HEK293 (cell line): ENCODE data around the gene CCDC3.

ENCODE experiments used
- CTCF ChIA-PET: fragments of 350-600 bp; formaldehyde crosslinking; extraction: SDS; loops from one replicate; lab custom pipeline; 2021; ENCODE audit warnings: antibody characterized with exemption; lab: Yijun Ruan, JAX
- POLR2A ChIA-PET: fragments of 300-600 bp; formaldehyde crosslinking; extraction: SDS; loops from one replicate; lab custom pipeline; 2020; ENCODE audit warnings: antibody characterized with exemption, inconsistent platforms; lab: Yijun Ruan, JAX
- H3K27ac ChIP-seq: fragments of 200-500 bp; sonication (Bioruptor generic); 2 replicates; pipeline ENCODE4 v1.5.1; 2014; ENCODE audit warnings: low read depth, low read length, control low read depth, inconsistent platforms; ENCODE audit errors: extremely low read depth
- H3K36me3 ChIP-seq, 2 experiments: fragments of 200-500 bp in 1 of 2; sonication (Bioruptor generic) in 1 of 2; 1 replicate in 1 of 2; 2 replicates in 1 of 2; pipeline ENCODE4 v1.5.1; 2014 to 2017; ENCODE audit warnings: inconsistent platforms in 2 of 2, low read length in 2 of 2; ENCODE audit not compliant: control insufficient read depth in 2 of 2, insufficient read depth in 1 of 2
- H3K4me1 ChIP-seq: fragments of 200-500 bp; sonication (Bioruptor generic); 2 replicates; pipeline ENCODE4 v1.5.1; 2014; ENCODE audit warnings: mild to moderate bottlenecking, low read length, inconsistent platforms; ENCODE audit not compliant: control insufficient read depth, insufficient read depth
- H3K4me3 ChIP-seq: 2 replicates; pipeline ENCODE4 v1.5.1; 2011; ENCODE audit warnings: low read depth, mild to moderate bottlenecking, control low read depth, low read length, moderate library complexity
- H3K9me3 ChIP-seq: fragments of 200-500 bp; sonication (Bioruptor generic); 2 replicates; pipeline ENCODE4 v1.5.1; 2014; ENCODE audit warnings: low read depth, low read length, inconsistent platforms; ENCODE audit not compliant: control insufficient read depth, insufficient read depth
- ATF2 ChIP-seq: fragments of 450-650 bp; formaldehyde crosslinking; IDR thresholded peaks from 2 replicates; pipeline ENCODE4 v1.5.1; 2016; ENCODE audit warnings: missing biosample characterization, missing genetic modification characterization, low read depth
- FEZF1 ChIP-seq: fragments of 450-650 bp; formaldehyde crosslinking; IDR thresholded peaks from 2 replicates; pipeline ENCODE4 v1.5.1; 2016; ENCODE audit warnings: missing biosample characterization, missing genetic modification characterization
- SETDB1 ChIP-seq: IDR thresholded peaks from one replicate; pipeline ENCODE4 v1.6.1; 2017; ENCODE audit warnings: mild to moderate bottlenecking, low read length, moderate library complexity, mixed read lengths; ENCODE audit not compliant: insufficient read length
- YY1 ChIP-seq: fragments of 450-650 bp; formaldehyde crosslinking; IDR thresholded peaks from 2 replicates; pipeline ENCODE4 v1.5.1; 2018; ENCODE audit warnings: missing biosample characterization, missing genetic modification characterization
- ZBTB26 ChIP-seq: fragments of 450-650 bp; formaldehyde crosslinking; optimal IDR thresholded peaks from 2 replicates; pipeline ENCODE3; 2016; ENCODE audit warnings: missing biosample characterization, mild to moderate bottlenecking, missing genetic modification characterization
- ZBTB7A ChIP-seq: fragments of 450-650 bp; formaldehyde crosslinking; IDR thresholded peaks from 2 replicates; pipeline ENCODE4 v1.5.1; 2016; ENCODE audit warnings: low read depth, missing biosample characterization, missing genetic modification characterization
- ZEB2 ChIP-seq: fragments of 450-650 bp; formaldehyde crosslinking; IDR thresholded peaks from 2 replicates; pipeline ENCODE4 v1.5.1; 2016; ENCODE audit warnings: missing biosample characterization, missing genetic modification characterization
- ZNF274 ChIP-seq, 2 experiments: fragments of 200-500 bp in 1 of 2; fragments of 450-650 bp in 1 of 2; sonication (Bioruptor generic) in 1 of 2; formaldehyde crosslinking in 1 of 2; IDR thresholded peaks; 2 replicates each; pipeline versions ENCODE4 v1.5.1 to v1.6.1; 2014 to 2016; ENCODE audit warnings: borderline replicate concordance in 1 of 2, inconsistent platforms in 1 of 2, low read length in 1 of 2, missing biosample characterization in 1 of 2, missing genetic modification characterization in 1 of 2
- ZNF324 ChIP-seq: fragments of 450-650 bp; formaldehyde crosslinking; IDR thresholded peaks from 2 replicates; pipeline ENCODE4 v1.5.1; 2016; ENCODE audit warnings: missing biosample characterization, missing genetic modification characterization
- ZNF423 ChIP-seq: fragments of 450-650 bp; formaldehyde crosslinking; IDR thresholded peaks from 2 replicates; pipeline ENCODE4 v1.5.1; 2016; ENCODE audit warnings: missing biosample characterization, missing genetic modification characterization
- ZNF514 ChIP-seq: fragments of 450-650 bp; formaldehyde crosslinking; IDR thresholded peaks from 2 replicates; pipeline ENCODE4 v1.5.1; 2016; ENCODE audit warnings: missing biosample characterization, missing genetic modification characterization
- ZNF629 ChIP-seq: fragments of 450-650 bp; formaldehyde crosslinking; IDR thresholded peaks from 2 replicates; pipeline ENCODE4 v1.5.1; 2017; ENCODE audit warnings: missing biosample characterization, missing genetic modification characterization
- ZNF654 ChIP-seq: fragments of 450-650 bp; formaldehyde crosslinking; IDR thresholded peaks from 2 replicates; pipeline ENCODE4 v1.5.1; 2016; ENCODE audit warnings: low read depth, missing biosample characterization, missing genetic modification characterization
- ZNF677 ChIP-seq: fragments of 450-650 bp; IDR thresholded peaks from 2 replicates; pipeline ENCODE4 v1.5.0; 2018; ENCODE audit warnings: missing biosample characterization, mild to moderate bottlenecking, missing genetic modification characterization, moderate library complexity
- ZNF704 ChIP-seq: fragments of 450-650 bp; formaldehyde crosslinking; IDR thresholded peaks from 2 replicates; pipeline ENCODE4 v1.5.1; 2016; ENCODE audit warnings: missing biosample characterization, missing genetic modification characterization
- ZNF843 ChIP-seq: fragments of 450-650 bp; formaldehyde crosslinking; IDR thresholded peaks from 2 replicates; pipeline ENCODE4 v1.5.1; 2016; ENCODE audit warnings: missing biosample characterization, missing genetic modification characterization
- ZSCAN16 ChIP-seq: fragments of 450-650 bp; formaldehyde crosslinking; IDR thresholded peaks from 2 replicates; pipeline ENCODE4 v1.5.1; 2016; ENCODE audit warnings: missing biosample characterization, missing genetic modification characterization
- TF ChIP-seq, protein P1 (sequence below): fragments of 450-650 bp; formaldehyde crosslinking; IDR thresholded peaks from 2 replicates; pipeline ENCODE4 v1.5.1; 2016; ENCODE audit warnings: missing biosample characterization, missing genetic modification characterization

Gene CCDC3

GRCh38 chr10:12874501-12874900 lies 127.0 kb downstream of the CCDC3 start (continued):
- TF ChIP-seq, protein P1, sequence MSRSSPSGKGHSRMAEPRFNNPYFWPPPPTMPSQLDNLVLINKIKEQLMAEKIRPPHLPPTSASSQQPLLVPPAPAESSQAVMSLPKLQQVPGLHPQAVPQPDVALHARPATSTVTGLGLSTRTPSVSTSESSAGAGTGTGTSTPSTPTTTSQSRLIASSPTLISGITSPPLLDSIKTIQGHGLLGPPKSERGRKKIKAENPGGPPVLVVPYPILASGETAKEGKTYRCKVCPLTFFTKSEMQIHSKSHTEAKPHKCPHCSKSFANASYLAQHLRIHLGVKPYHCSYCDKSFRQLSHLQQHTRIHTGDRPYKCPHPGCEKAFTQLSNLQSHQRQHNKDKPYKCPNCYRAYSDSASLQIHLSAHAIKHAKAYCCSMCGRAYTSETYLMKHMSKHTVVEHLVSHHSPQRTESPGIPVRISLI (tag by site-specific recombination): no peak
- TF ChIP-seq ZNF843: no peak
- no peak for TF ChIP-seq ZNF324 (tag by site-specific recombination)
- TF ChIP-seq ZNF274 (IDR thresholded peaks at IDR 0.05; ENCODE audit: low read length): no peak
- TF ChIP-seq ZNF274 (tag by site-specific recombination; IDR thresholded peaks at IDR 0.05; ENCODE audit: borderline replicate concordance): no peak

- H3K27ac ChIP-seq: no peak overlapping the region
- H3K9me3 ChIP-seq: no peaks in the 10 kb centered on the region
- ChIA-PET POLR2A (no interaction called here), CTCF (interaction anchor here (0.6 kb wide), 1 partner anchor 659 kb away, joined by 3 read pairs; no protein-coding TSS in a partner anchor)
- TF ChIP-seq ZNF629 (tag by site-specific recombination) (no peak), YY1 (tag by site-specific recombination) (no peak), ZBTB7A (tag by site-specific recombination) (no peak), SETDB1 (no peak), ZSCAN16 (tag by site-specific recombination) (no peak), ZNF423 (tag by site-specific recombination) (no peak), FEZF1 (tag by site-specific recombination) (no peak), ZBTB26 (tag by site-specific recombination) (no peak)
- H3K36me3 ChIP-seq: no peaks in the 10 kb centered on the region
- no peak overlapping the region for H3K4me3 ChIP-seq
- H3K4me1 ChIP-seq: no peaks in the 10 kb centered on the region
Measured at GRCh38 chr10:12873172-12873571, 128.3 kb downstream of the CCDC3 start.

DNA sequence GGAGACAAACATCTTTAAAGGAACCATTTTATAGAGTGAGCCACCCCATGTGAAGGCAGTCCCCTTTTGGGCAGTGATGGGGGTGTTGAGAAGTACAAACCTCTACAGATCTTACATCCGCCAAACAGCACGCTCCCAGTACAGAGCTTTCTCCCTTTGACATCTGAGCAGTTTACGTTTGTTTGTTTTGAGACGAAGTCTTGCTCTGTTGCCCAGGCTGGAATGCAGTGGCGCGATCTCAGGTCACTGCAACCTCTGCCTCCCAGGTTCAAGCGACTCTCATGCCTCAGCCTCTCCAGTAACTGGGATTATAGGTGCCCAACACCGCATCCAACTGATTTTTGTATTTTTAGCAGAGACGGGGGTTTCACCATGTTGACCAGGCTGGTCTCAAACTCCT lies 128.9 kb downstream of the CCDC3 start:
- POLR2A ChIA-PET: no interaction called here
- Histone ChIP-seq H3K36me3 (no peaks in the 10 kb centered on the region), H3K4me3 (no peak overlapping the region), H3K9me3 (no peaks in the 10 kb centered on the region), H3K27ac (no peak overlapping the region), H3K4me1 (no peaks in the 10 kb centered on the region)
- TF ChIP-seq ZNF677 (no peak), ZNF704 (tag by site-specific recombination) (no peak), ATF2 (no peak), ZEB2 (no peak), ZNF514 (no peak), ZNF654 (tag by site-specific recombination) (no peak)
- CTCF ChIA-PET: interaction anchor here (0.6 kb wide), 1 partner anchor 887 kb away, joined by 3 read pairs; no protein-coding TSS in a partner anchor
